Measurements from ENCODE around the gene PXYLP1. TPM values are rescaled to one million over a fixed set of nuclear protein-coding genes. Genes with fewer than 3 reads are reported as not detected.

The PXYLP1 gene
- total RNA-seq, 1 experiment from 2014 or later = 6.2 TPM

DNA sequence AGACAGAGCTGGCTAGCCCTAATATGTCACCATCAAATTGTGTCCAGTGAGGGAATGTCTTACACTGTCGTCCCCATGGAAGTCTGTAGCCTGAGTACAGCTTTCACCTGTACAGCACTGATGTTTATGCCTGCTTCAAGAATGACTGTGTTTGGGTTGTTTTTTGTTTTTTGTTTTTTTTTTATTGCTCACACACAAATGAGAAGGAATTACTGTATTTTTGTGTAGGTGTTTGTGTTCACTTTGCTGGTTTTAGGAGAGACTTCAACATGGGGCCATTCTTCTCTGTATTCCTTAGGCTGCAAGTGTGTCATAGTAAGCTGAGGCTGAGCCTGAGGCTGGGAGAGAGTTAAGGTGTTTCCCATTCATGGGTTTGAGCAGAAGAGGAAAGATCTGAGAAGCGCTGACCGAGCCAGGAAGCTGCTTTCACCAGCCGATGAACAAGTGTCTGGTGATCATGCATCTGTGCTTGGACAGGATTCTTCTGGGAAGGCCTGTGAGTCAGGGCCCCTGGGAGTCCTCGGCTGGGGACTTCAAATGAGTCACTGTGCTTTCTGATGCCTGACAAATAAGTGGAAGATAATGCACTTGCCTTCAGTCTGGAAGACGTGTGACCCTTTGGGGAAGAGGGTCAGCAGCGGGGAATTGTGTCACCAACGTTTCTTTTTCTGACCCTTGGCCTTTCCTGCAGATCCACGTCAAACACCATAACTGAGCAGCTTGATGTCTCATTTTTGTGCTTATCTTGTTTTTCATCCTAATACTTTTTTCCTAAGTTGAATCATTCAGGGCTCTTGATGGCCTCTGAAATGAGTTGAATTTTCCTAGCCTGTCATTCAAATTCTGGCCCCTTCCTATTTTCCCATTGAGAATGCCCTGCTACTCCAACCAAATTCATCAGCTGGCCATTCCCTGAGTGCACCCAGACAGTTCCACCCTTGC is 100.0 kb downstream of the PXYLP1 start:
- ChIA-PET CTCF (no interaction called here), POLR2A (ENCODE audit: unreplicated experiment) (interaction anchor here (0.6 kb wide), 2 partner anchors 71 to 119 kb away, joined by 3 to 4 read pairs; no protein-coding TSS in a partner anchor)
- no TSS peak for BruUV-seq (replicated peaks)
- H3K27ac ChIP-seq (ENCODE audit: low read length) = peak overlapping the region; percentile 93
- no peaks in the 10 kb centered on the region for H4K20me1 ChIP-seq (ENCODE audit: low read length)
- ATAC-seq (peak; percentile 97), DNase-seq (peak; percentile 81)
- H3F3A ChIP-seq (ENCODE audit: low read length, unreplicated experiment) = no peaks in the 10 kb centered on the region
- H3K36me3 ChIP-seq (ENCODE audit: low read depth, low read length) = no peaks in the 10 kb centered on the region
- TF ChIP-seq EZH2phosphoT487 (IDR thresholded peaks at IDR 0.05; ENCODE audit: borderline replicate concordance, low read length) = no peak
- TF ChIP-seq, protein P1, sequence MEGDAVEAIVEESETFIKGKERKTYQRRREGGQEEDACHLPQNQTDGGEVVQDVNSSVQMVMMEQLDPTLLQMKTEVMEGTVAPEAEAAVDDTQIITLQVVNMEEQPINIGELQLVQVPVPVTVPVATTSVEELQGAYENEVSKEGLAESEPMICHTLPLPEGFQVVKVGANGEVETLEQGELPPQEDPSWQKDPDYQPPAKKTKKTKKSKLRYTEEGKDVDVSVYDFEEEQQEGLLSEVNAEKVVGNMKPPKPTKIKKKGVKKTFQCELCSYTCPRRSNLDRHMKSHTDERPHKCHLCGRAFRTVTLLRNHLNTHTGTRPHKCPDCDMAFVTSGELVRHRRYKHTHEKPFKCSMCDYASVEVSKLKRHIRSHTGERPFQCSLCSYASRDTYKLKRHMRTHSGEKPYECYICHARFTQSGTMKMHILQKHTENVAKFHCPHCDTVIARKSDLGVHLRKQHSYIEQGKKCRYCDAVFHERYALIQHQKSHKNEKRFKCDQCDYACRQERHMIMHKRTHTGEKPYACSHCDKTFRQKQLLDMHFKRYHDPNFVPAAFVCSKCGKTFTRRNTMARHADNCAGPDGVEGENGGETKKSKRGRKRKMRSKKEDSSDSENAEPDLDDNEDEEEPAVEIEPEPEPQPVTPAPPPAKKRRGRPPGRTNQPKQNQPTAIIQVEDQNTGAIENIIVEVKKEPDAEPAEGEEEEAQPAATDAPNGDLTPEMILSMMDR (conservative IDR thresholded peaks at IDR 0.05; ENCODE audit: low read depth, low read length) = no peak
- TF ChIP-seq EZH2 (IDR thresholded peaks at IDR 0.05; ENCODE audit: low read length, unreplicated experiment) = no peak
- H3K9ac ChIP-seq (ENCODE audit: low read length) = peak overlapping the region; percentile 62
- H3K79me2 ChIP-seq (ENCODE audit: low read length) = no peaks in the 10 kb centered on the region
- peak overlapping the region; percentile 43 for H3K4me2 ChIP-seq (ENCODE audit: low read length)
- H3K27me3 ChIP-seq (ENCODE audit: low read length) = no peaks in the 10 kb centered on the region
- H3K9me3 ChIP-seq (ENCODE audit: low read length) = no peaks in the 10 kb centered on the region
- H3K4me1 ChIP-seq (ENCODE audit: insufficient read depth, low read length) = peaks cover 16% of the 10 kb centered on the region
- H3K9me2 ChIP-seq (replicated peaks; ENCODE audit: low read length) = no peaks in the 10 kb centered on the region
- no peak overlapping the region for H3K4me3 ChIP-seq (ENCODE audit: low read length)
- intact Hi-C loops (cut with micrococcal nuclease) = no loop called here
- H2AFZ ChIP-seq (ENCODE audit: low read length) = no peak overlapping the region

DNA sequence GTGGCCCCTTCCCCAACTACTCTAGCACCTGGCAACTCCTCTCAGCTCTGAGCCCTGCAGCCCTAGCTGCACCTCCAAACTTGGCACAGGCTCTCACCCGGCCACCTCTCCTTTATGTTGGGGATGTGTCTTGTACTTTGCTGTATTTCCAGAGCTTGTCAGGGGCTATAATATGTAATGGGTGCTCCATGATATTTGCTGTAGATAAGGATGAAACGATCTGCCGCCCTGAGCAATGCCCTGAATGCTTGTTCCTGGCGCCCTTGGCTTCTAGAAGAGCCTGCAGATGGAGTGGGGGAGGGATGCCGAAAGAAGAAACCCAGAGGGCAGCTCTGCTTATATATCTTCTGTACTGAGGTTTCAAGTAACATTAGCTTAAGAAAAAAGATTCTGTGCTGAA is 100.8 kb downstream of the PXYLP1 start:
- ATAC-seq (no peak), DNase-seq (no peak)
- Histone ChIP-seq H3K27me3 (ENCODE audit: low read length) (no peaks in the 10 kb centered on the region), H3K4me3 (ENCODE audit: low read length) (no peak overlapping the region), H3K9ac (ENCODE audit: low read length) (peak overlapping the region; percentile 62), H3K4me2 (ENCODE audit: low read length) (peak overlapping the region; percentile 42), H3K9me2 (replicated peaks; ENCODE audit: low read length) (no peaks in the 10 kb centered on the region), H4K20me1 (ENCODE audit: low read length) (no peaks in the 10 kb centered on the region), H3F3A (ENCODE audit: low read length, unreplicated experiment) (no peaks in the 10 kb centered on the region), H3K79me2 (ENCODE audit: low read length) (no peaks in the 10 kb centered on the region), H3K9me3 (ENCODE audit: low read length) (no peaks in the 10 kb centered on the region), H2AFZ (ENCODE audit: low read length) (no peak overlapping the region), H3K36me3 (ENCODE audit: low read depth, low read length) (no peaks in the 10 kb centered on the region), H3K27ac (ENCODE audit: low read length) (peak overlapping the region; percentile 93), H3K4me1 (ENCODE audit: insufficient read depth, low read length) (peaks cover 23% of the 10 kb centered on the region)
- BruUV-seq (replicated peaks) = no TSS peak
- ChIA-PET POLR2A (ENCODE audit: unreplicated experiment) (interaction anchor here (0.6 kb wide), 1 partner anchor 118 kb away, joined by 3 read pairs; no protein-coding TSS in a partner anchor), CTCF (no interaction called here)
- intact Hi-C loops (cut with micrococcal nuclease) = no loop called here
- TF ChIP-seq EZH2 (IDR thresholded peaks at IDR 0.05; ENCODE audit: low read length, unreplicated experiment) (no peak), EZH2phosphoT487 (IDR thresholded peaks at IDR 0.05; ENCODE audit: borderline replicate concordance, low read length) (no peak)
- TF ChIP-seq, protein P1 (conservative IDR thresholded peaks at IDR 0.05; ENCODE audit: low read depth, low read length) = no peak
